Chondrocyte (in vitro differentiated cells): ENCODE data around the gene HEATR9. TPM values are rescaled to one million over a fixed set of nuclear protein-coding genes. Genes with fewer than 3 reads are reported as not detected.

Experiments
- DNase-seq: peaks from one replicate; pipeline ENCODE4 v3.0.0; 2021; ENCODE audit warnings: mixed read lengths, low spot score
- H3K27ac Mint-ChIP-seq: one replicate; pipeline ENCODE4 v1.8.0; 2021; ENCODE audit warnings: mild to moderate bottlenecking, moderate library complexity, mixed read lengths; ENCODE audit not compliant: unreplicated experiment
- H3K27me3 Mint-ChIP-seq: 2 replicates; pipeline ENCODE4 v1.8.0; 2021; ENCODE audit warnings: low read depth, mixed read lengths
- H3K36me3 Mint-ChIP-seq: 2 replicates; pipeline ENCODE4 v1.8.0; 2021; ENCODE audit warnings: low read depth, mixed read lengths
- H3K4me1 Mint-ChIP-seq: 2 replicates; pipeline ENCODE4 v1.8.0; 2021; ENCODE audit warnings: low read depth, mild to moderate bottlenecking, mixed read lengths
- H3K4me3 Mint-ChIP-seq: one replicate; pipeline ENCODE4 v1.8.0; 2021; ENCODE audit warnings: mild to moderate bottlenecking, moderate library complexity, mixed read lengths; ENCODE audit not compliant: unreplicated experiment
- H3K9me3 Mint-ChIP-seq: 2 replicates; pipeline ENCODE4 v1.8.0; 2021; ENCODE audit warnings: low read depth, mixed read lengths
- total RNA-seq: library from RNA; stranded (reverse); gene quantifications from 3 replicates; pipeline ENCODE4 v1.2.1, GENCODE V29; 2021
- TF ChIP-seq, protein P1 (sequence below): fragments of 200-600 bp; sonication (generic); IDR thresholded peaks from 2 replicates; pipeline ENCODE4 v1.5.0; 2021; ENCODE audit warnings: antibody characterized with exemption, mild to moderate bottlenecking, moderate library complexity

The HEATR9 gene
- total RNA-seq, 1 donor from 2014 or later = not detected

DNA sequence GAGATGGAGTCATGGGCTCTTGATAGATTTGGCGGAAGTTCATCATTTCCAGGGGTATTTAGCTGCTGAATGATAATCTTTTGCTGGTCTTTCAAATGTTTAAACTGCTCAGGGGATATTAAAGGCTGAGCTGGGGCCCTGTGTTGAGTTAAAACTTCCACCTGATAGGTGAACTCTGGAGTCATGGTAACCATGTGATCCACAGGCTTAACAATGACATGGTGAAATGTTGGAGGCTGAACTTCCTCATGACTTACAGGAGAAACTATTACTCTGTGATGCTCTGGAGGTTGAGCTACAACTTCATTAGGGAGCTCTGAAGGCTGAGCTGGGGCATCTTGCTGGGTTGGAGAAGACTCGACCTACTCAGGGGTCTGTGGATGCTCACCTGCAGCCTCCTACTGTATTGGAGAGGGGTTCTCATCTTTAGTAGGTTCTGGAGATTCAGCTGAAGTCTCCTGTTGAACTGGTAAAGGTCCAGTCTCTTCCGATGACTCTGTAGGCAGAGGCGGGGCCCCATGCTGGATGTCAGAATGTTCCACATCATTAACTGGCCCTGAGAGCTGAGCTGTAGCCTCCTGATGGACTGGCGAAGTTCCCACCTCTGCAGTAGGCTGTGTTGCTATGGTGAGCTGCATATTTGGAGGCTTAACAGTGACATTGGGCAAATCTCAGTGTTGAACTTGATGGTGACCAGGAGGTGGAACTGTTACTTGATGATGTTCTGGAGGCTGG, 37.7 kb upstream of the HEATR9 start:
- no peak for DNase-seq
- TF ChIP-seq, protein P1, sequence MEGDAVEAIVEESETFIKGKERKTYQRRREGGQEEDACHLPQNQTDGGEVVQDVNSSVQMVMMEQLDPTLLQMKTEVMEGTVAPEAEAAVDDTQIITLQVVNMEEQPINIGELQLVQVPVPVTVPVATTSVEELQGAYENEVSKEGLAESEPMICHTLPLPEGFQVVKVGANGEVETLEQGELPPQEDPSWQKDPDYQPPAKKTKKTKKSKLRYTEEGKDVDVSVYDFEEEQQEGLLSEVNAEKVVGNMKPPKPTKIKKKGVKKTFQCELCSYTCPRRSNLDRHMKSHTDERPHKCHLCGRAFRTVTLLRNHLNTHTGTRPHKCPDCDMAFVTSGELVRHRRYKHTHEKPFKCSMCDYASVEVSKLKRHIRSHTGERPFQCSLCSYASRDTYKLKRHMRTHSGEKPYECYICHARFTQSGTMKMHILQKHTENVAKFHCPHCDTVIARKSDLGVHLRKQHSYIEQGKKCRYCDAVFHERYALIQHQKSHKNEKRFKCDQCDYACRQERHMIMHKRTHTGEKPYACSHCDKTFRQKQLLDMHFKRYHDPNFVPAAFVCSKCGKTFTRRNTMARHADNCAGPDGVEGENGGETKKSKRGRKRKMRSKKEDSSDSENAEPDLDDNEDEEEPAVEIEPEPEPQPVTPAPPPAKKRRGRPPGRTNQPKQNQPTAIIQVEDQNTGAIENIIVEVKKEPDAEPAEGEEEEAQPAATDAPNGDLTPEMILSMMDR = no peak
- no peak overlapping the region for H3K27ac Mint-ChIP-seq
- H3K4me3 Mint-ChIP-seq = no peak overlapping the region
- H3K9me3 Mint-ChIP-seq = no peaks in the 10 kb centered on the region
- H3K27me3 Mint-ChIP-seq = no peaks in the 10 kb centered on the region
- H3K36me3 Mint-ChIP-seq = no peaks in the 10 kb centered on the region
- H3K4me1 Mint-ChIP-seq = peaks cover 6% of the 10 kb centered on the region

DNA sequence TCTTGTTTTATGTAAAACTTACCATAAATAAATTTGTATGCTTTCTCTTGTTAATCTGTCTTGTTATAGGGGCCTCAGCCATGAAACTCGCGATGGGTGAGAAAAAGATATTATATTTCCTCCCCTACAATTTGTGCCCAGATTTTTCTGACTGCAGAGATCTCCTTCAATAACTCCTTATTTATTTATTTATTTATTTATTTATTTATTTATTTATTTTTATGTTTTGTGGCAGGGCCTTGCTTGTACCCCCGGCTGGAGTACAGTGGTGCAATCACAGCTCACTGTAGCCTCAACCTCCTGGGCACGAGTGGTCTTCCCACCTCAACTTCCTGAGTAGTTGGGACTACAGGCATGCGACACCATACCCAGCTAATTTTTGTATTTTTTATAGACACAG, 34.8 kb upstream of the HEATR9 start:
- Mint-ChIP-seq H3K27ac (no peak overlapping the region), H3K4me3 (no peak overlapping the region), H3K9me3 (no peaks in the 10 kb centered on the region), H3K36me3 (no peaks in the 10 kb centered on the region), H3K4me1 (peaks cover 32% of the 10 kb centered on the region), H3K27me3 (no peaks in the 10 kb centered on the region)
- no peak for DNase-seq
- TF ChIP-seq, protein P1 = no peak

GRCh38 chr17:35901631-35902175, 33.0 kb upstream of the HEATR9 start:
- peak overlapping the region; percentile 83 for H3K27ac Mint-ChIP-seq
- no peaks in the 10 kb centered on the region for H3K9me3 Mint-ChIP-seq
- no peaks in the 10 kb centered on the region for H3K36me3 Mint-ChIP-seq
- H3K4me3 Mint-ChIP-seq = peak overlapping the region; percentile 53
- no peak for DNase-seq
- no peaks in the 10 kb centered on the region for H3K27me3 Mint-ChIP-seq
- peaks cover 40% of the 10 kb centered on the region for H3K4me1 Mint-ChIP-seq
- TF ChIP-seq, protein P1 = no peak

GRCh38 chr17:35900708-35901480, 32.2 kb upstream of the HEATR9 start:
- H3K4me1 Mint-ChIP-seq = peaks cover 43% of the 10 kb centered on the region
- TF ChIP-seq, protein P1 = no peak
- H3K4me3 Mint-ChIP-seq = peak overlapping the region; percentile 53
- H3K9me3 Mint-ChIP-seq = no peaks in the 10 kb centered on the region
- peak overlapping the region; percentile 83 for H3K27ac Mint-ChIP-seq
- H3K36me3 Mint-ChIP-seq = no peaks in the 10 kb centered on the region
- no peaks in the 10 kb centered on the region for H3K27me3 Mint-ChIP-seq
- no peak for DNase-seq

GRCh38 chr17:35900280-35900679, 31.6 kb upstream of the HEATR9 start:
- H3K27ac Mint-ChIP-seq = peak overlapping the region; percentile 83
- no peaks in the 10 kb centered on the region for H3K36me3 Mint-ChIP-seq
- H3K9me3 Mint-ChIP-seq = no peaks in the 10 kb centered on the region
- TF ChIP-seq, protein P1 = no peak
- peaks cover 48% of the 10 kb centered on the region for H3K4me1 Mint-ChIP-seq
- no peaks in the 10 kb centered on the region for H3K27me3 Mint-ChIP-seq
- H3K4me3 Mint-ChIP-seq = no peak overlapping the region
- no peak for DNase-seq
